SK-N-SH treated with all-trans-retinoic acid at 6 μM for 48 hours (cell line): ENCODE data around the gene TMEM9B.
A peak's percentile ranks its signal among the peaks of the same experiment; 100 is the strongest.

Experiments used
- ATAC-seq: fragments of 200-7000 bp; cut with Tn5 transposase; 3 replicates; pipeline ENCODE4 v1.9.1; 2020; ENCODE audit warnings: mild to moderate bottlenecking, moderate library complexity
- ARNTL ChIP-seq: fragments of 450-650 bp; formaldehyde crosslinking; IDR thresholded peaks from 2 replicates; pipeline ENCODE4 v1.5.0; 2020; ENCODE audit warnings: low read depth, mild to moderate bottlenecking, moderate library complexity, borderline replicate concordance
- BACH2 ChIP-seq: fragments of 250-450 bp; sonication (Bioruptor Pico); IDR thresholded peaks from 2 replicates; pipeline ENCODE4 v1.9.0; 2021; ENCODE audit warnings: mild to moderate bottlenecking, borderline replicate concordance
- CREB5 ChIP-seq: fragments of 250-450 bp; sonication (Bioruptor Pico); IDR thresholded peaks from 2 replicates; pipeline ENCODE4 v1.5.1; 2020; ENCODE audit warnings: low read depth, mild to moderate bottlenecking, moderate library complexity
- CSDC2 ChIP-seq: fragments of 250-450 bp; sonication (Bioruptor Pico); IDR thresholded peaks from 2 replicates; pipeline ENCODE4 v1.5.0; 2020; ENCODE audit warnings: mild to moderate bottlenecking, moderate library complexity
- CSRNP3 ChIP-seq: fragments of 250-450 bp; sonication (Bioruptor Pico); IDR thresholded peaks from 2 replicates; pipeline ENCODE4 v1.5.1; 2021; ENCODE audit warnings: mild to moderate bottlenecking, moderate library complexity
- ESRRG ChIP-seq: fragments of 250-450 bp; sonication (Bioruptor Pico); IDR thresholded peaks from 2 replicates; pipeline ENCODE4 v1.6.1; 2021; ENCODE audit warnings: mild to moderate bottlenecking
- GLIS3 ChIP-seq: fragments of 250-450 bp; sonication (Bioruptor Pico); IDR thresholded peaks from 2 replicates; pipeline ENCODE4 v1.5.0; 2020; ENCODE audit warnings: mild to moderate bottlenecking, moderate library complexity
- ISL1 ChIP-seq: fragments of 250-450 bp; sonication (Bioruptor Pico); IDR thresholded peaks from 2 replicates; pipeline ENCODE4 v2.1.2; 2022; ENCODE audit warnings: mild to moderate bottlenecking, moderate library complexity
- OSR1 ChIP-seq: fragments of 250-450 bp; sonication (Bioruptor Pico); IDR thresholded peaks from 2 replicates; pipeline ENCODE4 v1.8.0; 2022; ENCODE audit warnings: moderate library complexity, mild to moderate bottlenecking, inconsistent platforms
- PATZ1 ChIP-seq: fragments of 250-450 bp; sonication (Bioruptor Pico); IDR thresholded peaks from 2 replicates; pipeline ENCODE4 v1.8.0; 2020; ENCODE audit warnings: mild to moderate bottlenecking, moderate library complexity, borderline replicate concordance
- POU6F1 ChIP-seq: fragments of 250-450 bp; sonication (Bioruptor Pico); IDR thresholded peaks from 2 replicates; pipeline ENCODE4 v1.8.0; 2021; ENCODE audit warnings: low read depth, mild to moderate bottlenecking, moderate library complexity, borderline replicate concordance
- PPARA ChIP-seq: fragments of 250-450 bp; sonication (Bioruptor Pico); IDR thresholded peaks from 2 replicates; pipeline ENCODE4 v1.5.0; 2020; ENCODE audit warnings: mild to moderate bottlenecking, borderline replicate concordance
- SNAI2 ChIP-seq: fragments of 250-450 bp; sonication (Bioruptor Pico); IDR thresholded peaks from 2 replicates; pipeline ENCODE4 v1.5.0; 2020; ENCODE audit warnings: mild to moderate bottlenecking, moderate library complexity
- TCF4 ChIP-seq: fragments of 250-450 bp; sonication (Bioruptor Pico); IDR thresholded peaks from 2 replicates; pipeline ENCODE4 v1.8.0; 2021; ENCODE audit warnings: mild to moderate bottlenecking, moderate library complexity, borderline replicate concordance
- TOX ChIP-seq: fragments of 250-450 bp; sonication (Bioruptor Pico); IDR thresholded peaks from 2 replicates; pipeline ENCODE4 v1.8.0; 2021; ENCODE audit warnings: mild to moderate bottlenecking, moderate library complexity, borderline replicate concordance
- TSHZ2 ChIP-seq: fragments of 250-450 bp; sonication (Bioruptor Pico); IDR thresholded peaks from 2 replicates; pipeline ENCODE4 v1.5.0; 2020; ENCODE audit warnings: mild to moderate bottlenecking, moderate library complexity
- ZC3H10 ChIP-seq: fragments of 250-450 bp; sonication (Bioruptor Pico); IDR thresholded peaks from 2 replicates; pipeline ENCODE4 v1.5.1; 2021; ENCODE audit warnings: mild to moderate bottlenecking, moderate library complexity
- ZFP3 ChIP-seq: fragments of 250-450 bp; sonication (Bioruptor Pico); IDR thresholded peaks from 2 replicates; pipeline ENCODE4 v1.5.0; 2020; ENCODE audit warnings: mild to moderate bottlenecking, moderate library complexity
- ZFP30 ChIP-seq: fragments of 450-650 bp; formaldehyde crosslinking; IDR thresholded peaks from 2 replicates; pipeline ENCODE4 v1.5.0; 2022; ENCODE audit warnings: mild to moderate bottlenecking, moderate library complexity
- ZNF565 ChIP-seq: fragments of 450-650 bp; formaldehyde crosslinking; conservative IDR thresholded peaks from 2 replicates; pipeline ENCODE4 v1.5.0; 2020; ENCODE audit warnings: low read depth, mild to moderate bottlenecking, moderate library complexity
- ZNF8 ChIP-seq: fragments of 450-650 bp; formaldehyde crosslinking; IDR thresholded peaks from 2 replicates; pipeline ENCODE4 v1.5.0; 2020; ENCODE audit warnings: mild to moderate bottlenecking, moderate library complexity

The TMEM9B gene

GRCh38 chr11:8934742-8935488 lies 29.3 kb downstream of the TMEM9B start:
- peak; percentile 90 for ATAC-seq
- TF ChIP-seq ESRRG (CRISPR knock-in tag) = no peak
- TF ChIP-seq ZNF565 (CRISPR knock-in tag) = no peak
- TF ChIP-seq BACH2 (CRISPR knock-in tag) = no peak
- no peak for TF ChIP-seq PPARA (CRISPR knock-in tag)
- TF ChIP-seq OSR1 (CRISPR knock-in tag) = no peak
- TF ChIP-seq GLIS3 (CRISPR knock-in tag) = no peak
- TF ChIP-seq ZNF8 (CRISPR knock-in tag) = no peak
- no peak for TF ChIP-seq ZFP3
- TF ChIP-seq POU6F1 (CRISPR knock-in tag) = no peak
- TF ChIP-seq ARNTL (CRISPR knock-in tag) = no peak
- no peak for TF ChIP-seq ZC3H10 (CRISPR knock-in tag)
- no peak for TF ChIP-seq SNAI2 (CRISPR knock-in tag)
- TF ChIP-seq TOX (CRISPR knock-in tag) = no peak
- TF ChIP-seq ZFP30 (CRISPR knock-in tag) = no peak
- no peak for TF ChIP-seq ISL1 (CRISPR knock-in tag)
- no peak for TF ChIP-seq CSRNP3 (CRISPR knock-in tag)
- no peak for TF ChIP-seq CREB5 (CRISPR knock-in tag)

GRCh38 chr11:8933931-8934330 lies 30.3 kb downstream of the TMEM9B start:
- peak; percentile 23; the same call in 2 of the 3 replicates for ATAC-seq
- no peak for TF ChIP-seq TSHZ2 (CRISPR knock-in tag)
- no peak for TF ChIP-seq BACH2 (CRISPR knock-in tag)
- no peak for TF ChIP-seq TCF4
- TF ChIP-seq CREB5 (CRISPR knock-in tag) = no peak
- no peak for TF ChIP-seq PATZ1 (CRISPR knock-in tag)
- TF ChIP-seq GLIS3 (CRISPR knock-in tag) = no peak
- no peak for TF ChIP-seq CSDC2 (CRISPR knock-in tag)
- no peak for TF ChIP-seq ZFP30 (CRISPR knock-in tag)
- no peak for TF ChIP-seq ZFP3
- no peak for TF ChIP-seq SNAI2 (CRISPR knock-in tag)
- no peak for TF ChIP-seq TOX (CRISPR knock-in tag)
- TF ChIP-seq OSR1 (CRISPR knock-in tag) = no peak
- no peak for TF ChIP-seq PPARA (CRISPR knock-in tag)
- no peak for TF ChIP-seq ZNF565 (CRISPR knock-in tag)
- TF ChIP-seq, all 23 proteins: peak for 0
